AG04450 (cell line): ENCODE data around the gene TMEM240. TPM values are rescaled to one million over a fixed set of nuclear protein-coding genes. Genes with fewer than 3 reads are reported as not detected.
"Not testable (repeated sequence)": the region's sequence is repeated elsewhere in the genome, so short reads cannot be mapped to it uniquely, and the experiment has no call there.

Experiments used
- CTCF ChIA-PET: fragments of 300-600, 350-600 bp; formaldehyde crosslinking; extraction: SDS; loops from one replicate; lab custom pipeline; 2022; ENCODE audit warnings: antibody characterized with exemption, inconsistent platforms; lab: Charles Lee
- POLR2A ChIA-PET: fragments of 350-600 bp; formaldehyde crosslinking; extraction: SDS; loops from one replicate; lab custom pipeline; 2021; ENCODE audit warnings: antibody characterized with exemption, inconsistent platforms; lab: Yijun Ruan, JAX
- DNase-seq: peaks from one replicate; pipeline ENCODE4 v3.0.0-alpha.2; 2011; ENCODE audit warnings: low read depth, low spot score
- H3K27ac ChIP-seq: one replicate; pipeline ENCODE4 v1.5.1; 2012; ENCODE audit warnings: low read depth, low read length, control low read depth
- H3K27me3 ChIP-seq: one replicate; pipeline ENCODE4 v1.6.0; 2012; ENCODE audit warnings: low read length; ENCODE audit not compliant: control insufficient read depth, insufficient read depth
- H3K4me3 ChIP-seq: 2 replicates; pipeline ENCODE4 v1.5.1; 2011; ENCODE audit warnings: mild to moderate bottlenecking, low read depth, low read length, control low read depth
- H3K9me3 ChIP-seq: 2 replicates; pipeline ENCODE4 v1.5.1; 2012; ENCODE audit warnings: low read length; ENCODE audit not compliant: control insufficient read depth, insufficient read depth
- CTCF ChIP-seq: IDR thresholded peaks from 2 replicates; pipeline ENCODE4 v1.5.1; 2011; ENCODE audit warnings: low read depth, low read length, control low read depth, inconsistent platforms
- polyA plus RNA-seq: library from polyadenylated mRNA; depleted of rRNA; stranded (reverse); fragments of >200 nt; gene quantifications from 2 replicates; pipeline ENCODE4 v1.2.3, GENCODE V29; 2011

The TMEM240 gene
- polyA plus RNA-seq, 1 experiment, result 5.1 TPM

- CTCF ChIA-PET, result no interaction called here
- no peak for TF ChIP-seq CTCF
- Histone ChIP-seq H3K27me3 (no peaks in the 10 kb centered on the region), H3K27ac (no peak overlapping the region), H3K9me3 (peaks cover 34% of the 10 kb centered on the region), H3K4me3 (no peak overlapping the region)
- POLR2A ChIA-PET, result no interaction called here
- DNase-seq, result no peak
Measured at GRCh38 chr1:1490633-1491230, 49.7 kb downstream of the TMEM240 start.

- TF ChIP-seq CTCF, result no peak
- peaks cover 34% of the 10 kb centered on the region for H3K9me3 ChIP-seq
- ChIA-PET CTCF (no interaction called here), POLR2A (no interaction called here)
- DNase-seq, result no peak
- no peak overlapping the region for H3K4me3 ChIP-seq
- no peaks in the 10 kb centered on the region for H3K27me3 ChIP-seq
- no peak overlapping the region for H3K27ac ChIP-seq
Measured at GRCh38 chr1:1489861-1490260, 50.6 kb downstream of the TMEM240 start.

GRCh38 chr1:1489231-1489630 lies 51.2 kb downstream of the TMEM240 start:
- Histone ChIP-seq H3K27me3 (no peaks in the 10 kb centered on the region), H3K9me3 (peaks cover 34% of the 10 kb centered on the region), H3K27ac (no peak overlapping the region), H3K4me3 (no peak overlapping the region)
- TF ChIP-seq CTCF, result no peak
- ChIA-PET CTCF (no interaction called here), POLR2A (no interaction called here)
- no peak for DNase-seq

GRCh38 chr1:1487701-1488100 lies 52.7 kb downstream of the TMEM240 start:
- Histone ChIP-seq H3K27ac (no peak overlapping the region), H3K27me3 (no peaks in the 10 kb centered on the region), H3K4me3 (no peak overlapping the region), H3K9me3 (peaks cover 28% of the 10 kb centered on the region)
- TF ChIP-seq CTCF, result no peak
- CTCF ChIA-PET, result no interaction called here
- no peak for DNase-seq
- POLR2A ChIA-PET, result no interaction called here

GRCh38 chr1:1485755-1486317 lies 54.6 kb downstream of the TMEM240 start:
- DNase-seq, H3K27ac ChIP-seq, CTCF ChIA-PET, POLR2A ChIA-PET, H3K4me3 ChIP-seq, H3K27me3 ChIP-seq: not testable (repeated sequence)
- H3K9me3 ChIP-seq, result peaks cover 12% of the 10 kb centered on the region; the same call in 1 of the 2 replicates

- H3K27ac ChIP-seq, H3K4me3 ChIP-seq, DNase-seq, CTCF ChIA-PET, H3K27me3 ChIP-seq, H3K9me3 ChIP-seq, POLR2A ChIA-PET: not testable (repeated sequence)
Measured at GRCh38 chr1:1484976-1485750, 55.3 kb downstream of the TMEM240 start.
